GM21737 (cell line): ENCODE results near the gene TPM3.
"Not testable (repeated sequence)": the region's sequence is repeated elsewhere in the genome, so short reads cannot be mapped to it uniquely, and the experiment has no call there.

ENCODE experiments used
- ATAC-seq: cut with Tn5 transposase; IDR thresholded peaks from one replicate; pipeline ENCODE4 v1.9.1; 2021; ENCODE audit warnings: mild to moderate bottlenecking, moderate library complexity; ENCODE audit not compliant: unreplicated experiment

Gene TPM3

DNA sequence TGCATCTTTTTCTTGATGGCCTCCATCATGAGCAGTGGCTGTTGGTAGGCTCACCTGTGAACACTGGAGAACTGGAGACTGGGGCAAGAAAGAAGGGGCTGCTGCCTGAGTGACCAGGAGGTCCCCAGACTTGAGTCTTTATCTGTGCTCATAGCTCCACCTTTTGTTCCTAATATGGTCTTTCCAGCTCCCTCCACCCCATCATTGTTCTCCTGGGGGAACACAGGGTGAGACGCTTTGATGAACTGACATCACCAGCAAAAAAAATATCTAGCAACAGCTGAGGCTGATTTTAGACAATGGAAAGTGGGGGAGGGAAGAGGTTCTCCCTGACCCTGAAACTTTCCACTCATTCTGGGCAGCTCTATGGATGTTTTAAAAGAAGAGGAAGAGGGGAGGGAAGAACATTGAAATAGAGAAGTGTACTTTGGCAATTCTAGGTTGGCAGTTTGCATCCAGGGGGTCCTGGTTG is at the start of gene TPM3:
TSS of gene TPM3 (minus strand) at position 111 of the 472 bp plus-strand sequence. CDS start at position 29, 82 bp downstream.
- ATAC-seq, result no peak

- no peak for ATAC-seq
Measured at GRCh38 chr1:154240294-154240833, 48.5 kb upstream of the TPM3 start.

- no peak for ATAC-seq
Measured at GRCh38 chr1:154239491-154239890, 47.6 kb upstream of the TPM3 start.

GRCh38 chr1:154237880-154238506 is 46.1 kb upstream of the TPM3 start:
- no peak for ATAC-seq

GRCh38 chr1:154237435-154237834 is 45.5 kb upstream of the TPM3 start:
- no peak for ATAC-seq

- ATAC-seq, result no peak
Measured at GRCh38 chr1:154236855-154237254, 45.0 kb upstream of the TPM3 start.

GRCh38 chr1:154233127-154233526 is 41.2 kb upstream of the TPM3 start:
- ATAC-seq, result not testable (repeated sequence)

DNA sequence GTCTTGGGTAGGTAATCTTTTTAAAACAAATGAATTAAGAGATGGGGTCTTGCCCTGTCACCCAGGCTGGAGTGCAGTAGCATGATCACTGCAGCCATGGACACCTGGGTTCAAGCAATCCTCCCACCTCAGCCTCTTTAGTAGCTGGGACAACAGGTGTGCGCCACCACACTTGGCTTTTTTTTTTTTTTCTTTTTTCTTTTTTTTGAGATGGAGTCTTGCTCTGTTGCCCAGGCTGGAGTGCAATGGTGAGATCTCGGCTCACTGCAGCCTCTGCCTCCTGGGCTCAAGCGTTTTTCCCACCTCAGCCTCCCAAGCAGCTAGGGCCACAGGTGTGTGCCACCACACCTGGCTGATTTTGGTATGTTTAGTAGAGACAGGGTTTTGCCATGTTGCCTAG is 39.2 kb upstream of the TPM3 start:
- not testable (repeated sequence) for ATAC-seq

GRCh38 chr1:154225370-154225769 is 33.5 kb upstream of the TPM3 start:
- ATAC-seq, result no peak

- no peak for ATAC-seq
Measured at GRCh38 chr1:154223621-154224020, 31.7 kb upstream of the TPM3 start.

DNA sequence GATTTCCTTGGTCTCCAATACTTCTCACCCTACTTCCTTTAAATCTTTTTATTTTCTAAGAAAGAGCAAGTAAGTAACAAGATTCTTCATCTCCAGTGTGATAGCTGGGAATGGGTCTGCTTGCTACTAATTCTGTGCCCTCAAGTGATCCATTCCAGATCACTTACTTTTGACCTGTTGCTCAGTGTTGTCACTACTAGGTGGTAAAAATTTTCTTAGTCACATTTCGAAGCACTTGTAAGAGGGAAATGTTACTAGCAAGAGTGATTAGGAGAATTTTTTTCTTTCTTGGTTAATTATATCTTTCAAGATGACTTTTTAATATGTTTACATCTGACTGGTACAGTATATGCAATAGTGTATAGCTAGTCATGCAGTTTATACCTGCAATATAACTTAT is 31.0 kb upstream of the TPM3 start:
- ATAC-seq, result no peak

- no peak for ATAC-seq
Measured at GRCh38 chr1:154222518-154222917, 30.6 kb upstream of the TPM3 start.

- ATAC-seq, result peak; percentile 21
Measured at GRCh38 chr1:154221278-154222001, 29.5 kb upstream of the TPM3 start.

DNA sequence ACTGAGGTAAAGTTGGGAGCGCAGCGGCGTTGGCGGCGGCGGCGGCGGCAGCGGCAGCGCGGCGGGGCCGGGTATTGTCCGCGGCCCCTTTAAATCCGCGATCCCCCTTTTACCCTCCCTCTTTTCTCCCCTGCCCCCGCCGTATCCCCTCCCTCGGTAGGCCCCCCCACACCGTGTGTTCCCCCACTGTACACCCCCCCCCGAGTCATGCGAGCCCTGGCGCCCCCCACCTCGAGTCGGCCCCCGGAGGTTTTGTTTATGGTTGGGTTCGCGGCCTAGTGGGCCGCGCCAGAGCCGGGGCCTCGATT is 29.0 kb upstream of the TPM3 start:
- ATAC-seq, result no peak

DNA sequence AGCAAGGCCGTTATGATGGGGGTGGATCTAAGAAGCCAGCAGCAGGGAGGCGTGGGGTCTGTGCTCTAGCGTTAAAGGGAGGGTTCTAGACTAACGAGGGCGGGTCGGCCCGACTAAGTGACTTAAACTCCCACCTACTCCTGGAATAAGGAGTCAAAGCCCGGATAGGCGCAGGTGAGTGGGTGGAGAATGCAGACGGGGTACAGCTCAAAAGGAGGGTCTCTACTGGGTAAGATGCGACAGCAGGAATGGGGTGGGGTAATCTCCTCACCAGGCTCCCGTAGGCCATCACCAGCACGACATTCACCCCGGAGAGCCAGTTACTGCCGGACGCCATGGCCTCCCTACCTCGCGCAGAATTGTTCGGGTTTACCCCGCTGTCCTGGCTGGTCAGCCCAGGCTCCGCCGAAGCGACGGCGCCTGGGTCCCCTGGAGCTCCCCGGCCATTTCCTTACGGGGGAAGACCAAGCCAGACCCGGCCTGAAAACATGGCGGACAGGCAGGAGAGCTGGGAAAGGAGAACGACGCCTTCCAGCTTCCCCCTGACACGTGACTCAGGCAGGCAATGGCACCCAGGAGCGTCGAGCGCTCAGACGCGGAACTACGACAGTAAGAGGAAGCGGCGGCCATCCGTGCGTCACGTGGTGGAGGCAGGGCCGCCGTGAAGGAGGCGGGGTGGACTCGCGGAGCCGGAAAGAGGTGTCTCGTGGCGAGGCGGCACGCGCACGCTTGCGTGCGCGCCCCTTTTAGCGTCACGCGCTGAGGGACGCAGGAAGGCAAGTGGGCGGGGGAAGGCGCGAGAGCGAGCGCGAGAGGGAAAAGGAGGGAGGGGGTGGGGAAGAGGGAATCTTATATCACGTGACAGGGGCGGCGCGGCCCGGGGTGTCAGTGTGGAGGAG is 28.4 kb upstream of the TPM3 start, which contains the start of gene UBAP2L:
TSS of gene UBAP2L (plus strand) at position 885 of the 899 bp plus-strand sequence. CDS start 4,169 bp downstream, outside the sequence.
- peak; percentile 87 for ATAC-seq

DNA sequence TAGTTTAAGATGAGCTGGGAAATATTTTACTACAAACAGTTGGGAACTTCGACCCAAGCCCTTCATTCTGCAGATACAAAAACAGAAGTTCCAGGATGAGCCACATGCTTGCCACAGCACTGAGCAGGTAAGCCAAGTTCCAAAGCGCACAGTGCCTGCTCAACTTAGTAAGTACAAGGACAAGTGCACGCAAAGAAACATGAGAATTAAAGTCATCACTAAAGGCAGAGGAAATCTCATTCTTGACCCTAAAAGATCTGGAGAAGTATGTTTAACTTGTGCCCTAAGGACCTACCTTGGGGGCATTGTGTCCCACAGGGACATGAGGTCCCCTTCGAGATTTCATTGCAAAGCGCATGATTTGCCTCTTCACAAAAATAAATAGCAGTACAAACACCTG is 27.6 kb upstream of the TPM3 start:
- ATAC-seq, result no peak

DNA sequence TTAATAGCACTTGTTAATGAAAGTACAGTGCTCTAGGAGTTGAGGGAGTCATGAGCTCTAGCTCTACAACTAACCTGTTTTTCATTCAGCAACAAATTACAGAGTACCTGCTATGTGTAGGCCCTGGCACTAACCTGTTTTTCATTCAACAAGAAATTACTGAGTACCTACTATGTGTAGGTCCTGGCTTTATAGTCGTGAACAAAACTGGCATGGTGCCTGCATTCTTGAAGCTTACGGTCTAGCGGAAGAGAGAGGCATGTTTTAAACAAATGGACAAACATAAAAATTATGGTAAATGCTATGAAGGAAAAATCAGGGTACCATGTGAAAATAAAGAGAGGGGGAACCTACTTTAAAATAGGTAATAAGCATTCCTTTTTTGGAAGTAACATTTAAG is 26.6 kb upstream of the TPM3 start:
- no peak for ATAC-seq

GRCh38 chr1:154213274-154213673 is 21.4 kb upstream of the TPM3 start:
- ATAC-seq, result no peak

- no peak for ATAC-seq
Measured at GRCh38 chr1:154212083-154212482, 20.2 kb upstream of the TPM3 start.

- ATAC-seq, result no peak
Measured at GRCh38 chr1:154208677-154209388, 16.9 kb upstream of the TPM3 start.

- no peak for ATAC-seq
Measured at GRCh38 chr1:154207262-154207661, 15.4 kb upstream of the TPM3 start.
